GM20000 (cell line): ENCODE results near the gene EHBP1.

Source experiments
- DNase-seq: peaks from one replicate; pipeline ENCODE4 v3.0.0; 2012; ENCODE audit warnings: low spot score
- CTCF ChIP-seq: IDR thresholded peaks from 2 replicates; pipeline ENCODE4 v1.5.1; 2012; ENCODE audit warnings: mild to moderate bottlenecking, control low read depth; ENCODE audit errors: extremely low read depth, missing control alignments

Gene EHBP1

GRCh38 chr2:62705007-62705829 is at the start of gene EHBP1:
Gene EHBP1 (plus strand): TSS chr2:62705713. CDS start chr2:62707192, 1,479 bp downstream.
- peak; percentile 99 for DNase-seq
- TF ChIP-seq CTCF, result no peak

DNA sequence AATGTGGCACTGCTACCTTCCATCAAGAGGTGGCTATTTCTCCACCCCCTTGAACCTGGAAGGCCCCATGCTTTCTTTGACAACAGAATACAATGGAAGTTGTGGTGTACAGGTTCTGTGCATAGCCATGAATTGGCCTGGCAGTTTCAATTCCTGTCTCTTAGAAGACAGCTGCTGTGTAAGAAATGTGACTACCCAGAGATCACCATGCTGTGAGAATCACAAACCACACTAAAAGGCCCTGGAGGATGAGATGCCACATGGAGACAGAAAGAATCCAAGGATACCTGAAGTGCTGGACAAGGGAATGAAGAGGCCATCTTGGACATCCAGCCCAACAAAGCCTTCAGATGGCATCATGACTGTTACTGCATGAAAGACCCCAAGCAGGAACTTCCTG is 47.7 kb upstream of the EHBP1 start:
- TF ChIP-seq CTCF, result no peak

GRCh38 chr2:62658891-62659290 is 46.6 kb upstream of the EHBP1 start:
- no peak for DNase-seq
- TF ChIP-seq CTCF, result no peak

More for the DNA sequence above, 47.7 kb upstream of the EHBP1 start:
- no peak for DNase-seq

GRCh38 chr2:62660087-62660486 is 45.4 kb upstream of the EHBP1 start:
- TF ChIP-seq CTCF, result no peak
- peak; percentile 49 for DNase-seq

DNA sequence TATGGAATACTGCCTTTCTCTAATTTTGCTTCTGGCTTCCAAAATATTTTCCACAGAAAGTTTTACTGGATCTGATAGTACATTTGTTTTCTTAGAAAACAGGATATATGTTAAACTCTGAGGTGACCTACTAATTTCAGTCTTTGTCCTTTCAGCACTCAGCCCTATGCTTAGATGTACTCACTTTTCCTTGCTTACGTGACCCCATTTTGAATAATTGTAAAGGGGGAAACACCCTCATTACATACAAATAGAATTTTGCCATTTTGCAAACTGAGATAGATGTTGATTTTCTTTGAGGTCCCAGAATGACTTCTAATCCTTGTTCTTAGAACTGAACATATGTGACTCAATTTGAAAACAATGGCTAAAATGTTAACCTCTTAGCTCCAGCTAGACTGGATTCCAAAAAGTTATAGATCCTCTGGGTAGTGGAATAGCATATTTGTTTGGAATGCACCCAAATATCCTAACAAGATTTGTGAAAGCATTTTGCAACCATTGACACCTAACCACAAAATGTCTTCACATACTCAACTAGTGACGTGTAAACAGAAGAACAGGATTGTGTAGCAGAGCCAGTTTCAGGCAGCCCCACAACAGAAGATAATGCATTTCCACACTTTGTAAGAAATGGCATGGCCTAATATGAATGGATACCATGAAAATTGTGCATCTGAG is 44.8 kb upstream of the EHBP1 start:
- DNase-seq, result no peak

DNA sequence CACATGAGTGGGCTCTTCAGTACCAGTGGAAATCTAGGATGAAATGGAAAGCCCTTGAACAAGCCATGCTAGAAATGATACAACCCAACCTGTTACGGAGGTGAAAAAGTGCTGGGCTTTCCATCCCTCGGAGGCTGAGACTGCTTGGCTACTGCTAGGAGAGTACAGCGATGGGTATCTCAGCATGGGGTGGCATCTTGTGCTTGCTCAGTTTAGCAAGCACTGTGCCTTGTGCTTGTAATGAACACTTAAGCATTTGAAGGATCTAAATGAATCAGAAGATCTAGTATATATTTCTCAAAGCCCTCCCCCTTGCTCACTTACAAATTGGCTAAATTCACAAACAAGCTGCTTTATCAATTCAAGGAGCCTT is 44.3 kb upstream of the EHBP1 start:
- no peak for TF ChIP-seq CTCF
- DNase-seq, result no peak

More for the DNA sequence above, 44.8 kb upstream of the EHBP1 start:
- no peak for TF ChIP-seq CTCF

GRCh38 chr2:62662131-62662530 is 43.4 kb upstream of the EHBP1 start:
- no peak for TF ChIP-seq CTCF
- DNase-seq, result no peak
